GM18508 (cell line): ENCODE results near the gene MED27.

ENCODE experiments used
- ATAC-seq: cut with Tn5 transposase; IDR thresholded peaks from one replicate; pipeline ENCODE4 v1.9.1; 2021; ENCODE audit warnings: moderate number of reproducible peaks; ENCODE audit not compliant: insufficient read depth, unreplicated experiment

MED27 gene

GRCh38 chr9:131824953-131825495 lies 254.6 kb downstream of the MED27 start:
- no peak for ATAC-seq

GRCh38 chr9:131824155-131824594 lies 255.5 kb downstream of the MED27 start:
- no peak for ATAC-seq

GRCh38 chr9:131823701-131824146 lies 255.9 kb downstream of the MED27 start:
- no peak for ATAC-seq

- ATAC-seq = no peak
Measured at GRCh38 chr9:131818089-131818488, 261.6 kb downstream of the MED27 start.

GRCh38 chr9:131817627-131818026 lies 262.0 kb downstream of the MED27 start:
- ATAC-seq = no peak

GRCh38 chr9:131817073-131817472 lies 262.6 kb downstream of the MED27 start:
- ATAC-seq = no peak

GRCh38 chr9:131815970-131816873 lies 263.4 kb downstream of the MED27 start:
- no peak for ATAC-seq

GRCh38 chr9:131814707-131815106 lies 265.0 kb downstream of the MED27 start:
- ATAC-seq = no peak

GRCh38 chr9:131813116-131813515 lies 266.6 kb downstream of the MED27 start:
- ATAC-seq = no peak

GRCh38 chr9:131812116-131812790 lies 267.4 kb downstream of the MED27 start:
- no peak for ATAC-seq

GRCh38 chr9:131811405-131811804 lies 268.3 kb downstream of the MED27 start:
- no peak for ATAC-seq

GRCh38 chr9:131810351-131811170 lies 269.1 kb downstream of the MED27 start:
- no peak for ATAC-seq
